ENCODE measurements around the gene PIGT.
"Not testable (repeated sequence)": the region's sequence is repeated elsewhere in the genome, so short reads cannot be mapped to it uniquely, and the experiment has no call there.

PIGT gene

GRCh38 chr20:45467172-45467571, 51.2 kb downstream of the PIGT start:
- no peak for DNase-seq

- no peak for DNase-seq
Measured at GRCh38 chr20:45467861-45468260, 51.9 kb downstream of the PIGT start.

GRCh38 chr20:45469336-45470261, 53.7 kb downstream of the PIGT start, which contains the start of gene WFDC2:
Gene WFDC2, plus strand, starts transcription at chr20:45469753. Its CDS starts 29 bp downstream, at chr20:45469782.
- DNase-seq = no peak

- no peak for DNase-seq
Measured at GRCh38 chr20:45470262-45470931, 54.5 kb downstream of the PIGT start.

GRCh38 chr20:45470937-45471336, 55.0 kb downstream of the PIGT start:
- DNase-seq = no peak

GRCh38 chr20:45472286-45472685, 56.3 kb downstream of the PIGT start:
- DNase-seq = not testable (repeated sequence)

All from activated CD4-positive, alpha-beta T cell treated with anti-CD3 and anti-CD28 coated beads for 4 hours (primary cell).